GM12878 (cell line): Measurements from ENCODE around the gene RASL10A. TPM values are rescaled to one million over a fixed set of nuclear protein-coding genes. Genes with fewer than 3 reads are reported as not detected.

Experiments used
- ASH2L ChIP-seq: fragments of 300-600, 200-600 bp; sonication (generic); IDR thresholded peaks from 2 replicates; pipeline ENCODE4 v1.6.1; 2017; ENCODE audit warnings: low read depth, mild to moderate bottlenecking, borderline replicate concordance
- CEBPB ChIP-seq, 2 experiments: fragments of 150-350 bp in 1 of 2; IDR thresholded peaks; 2 replicates each; pipeline ENCODE4 v1.6.1; 2012 to 2014; ENCODE audit warnings: low read depth in 2 of 2, low read length in 2 of 2, borderline replicate concordance in 1 of 2, inconsistent platforms in 1 of 2
- CHD1 ChIP-seq: IDR thresholded peaks from 2 replicates; pipeline ENCODE4 v1.6.1; 2012; ENCODE audit warnings: low read depth, low read length, improper control_type of control experiment
- CREM ChIP-seq: IDR thresholded peaks from 2 replicates; pipeline ENCODE4 v1.6.1; 2014; ENCODE audit warnings: antibody characterized with exemption, low read depth
- GATAD2B ChIP-seq: fragments of 450-650 bp; conservative IDR thresholded peaks from 2 replicates; pipeline ENCODE4 v1.6.1; 2017; ENCODE audit warnings: low read depth, mild to moderate bottlenecking, moderate library complexity
- MEF2A ChIP-seq: IDR thresholded peaks from 2 replicates; pipeline ENCODE4 v1.6.1; 2011; ENCODE audit warnings: low read depth, mild to moderate bottlenecking, low read length, moderate library complexity; ENCODE audit not compliant: insufficient read depth
- MYC ChIP-seq: IDR thresholded peaks from 2 replicates; pipeline ENCODE4 v1.6.1; 2011; ENCODE audit warnings: mild to moderate bottlenecking, low read length, moderate library complexity, inconsistent platforms; ENCODE audit not compliant: insufficient read depth, insufficient replicate concordance, insufficient read length, severe bottlenecking
- POLR2AphosphoS5 ChIP-seq: IDR thresholded peaks from 2 replicates; pipeline ENCODE4 v1.6.1; 2011; ENCODE audit warnings: mild to moderate bottlenecking, low read length, inconsistent platforms
- RB1 ChIP-seq: fragments of 450-650 bp; formaldehyde crosslinking; IDR thresholded peaks from 2 replicates; pipeline ENCODE4 v1.6.1; 2017; ENCODE audit warnings: mild to moderate bottlenecking, borderline replicate concordance
- RELA ChIP-seq: fragments of 450-650 bp; IDR thresholded peaks from 2 replicates; pipeline ENCODE4 v1.8.0; 2014; ENCODE audit warnings: borderline replicate concordance; ENCODE audit not compliant: partially characterized antibody
- SUPT20H ChIP-seq: IDR thresholded peaks from 2 replicates; pipeline ENCODE4 v1.6.1; 2011; ENCODE audit warnings: low read depth, mild to moderate bottlenecking, low read length, moderate library complexity, borderline replicate concordance; ENCODE audit not compliant: control insufficient read depth
- SUZ12 ChIP-seq: fragments of 200-600 bp; sonication (generic); IDR thresholded peaks from one replicate; pipeline ENCODE4 v1.6.1; 2018; ENCODE audit warnings: antibody characterized with exemption, mild to moderate bottlenecking; ENCODE audit not compliant: unreplicated experiment
- TBL1XR1 ChIP-seq: IDR thresholded peaks from 2 replicates; pipeline ENCODE4 v1.6.1; 2012; ENCODE audit warnings: low read depth, low read length, improper control_type of control experiment
- ZNF217 ChIP-seq: fragments of 450-650 bp; IDR thresholded peaks from 2 replicates; pipeline ENCODE4 v1.6.1; 2017; ENCODE audit warnings: antibody characterized with exemption, mild to moderate bottlenecking
- ZNF274 ChIP-seq: IDR thresholded peaks from one replicate; pipeline ENCODE4 v1.8.0; 2011; ENCODE audit not compliant: insufficient read length, insufficient read depth
- polyA plus RNA-seq, 11 experiments: library from polyadenylated mRNA; depleted of rRNA in 4 of 11; unstranded in 6 of 11; stranded (reverse) in 5 of 11; fragments of >200 nt; fragmentation: Nextera tagmentation in 4 of 11; fragmentation: Illumina TruSeq in 1 of 11; extraction: Ambion mirVana in 4 of 11; extraction: Trizol in 1 of 11; gene quantifications; 1 replicate in 1 of 11; 2 replicates in 10 of 11; pipeline versions ENCODE4 v1.2.1 to v1.2.3, GENCODE V29; 2011 to 2016; ENCODE audit warnings: inconsistent platforms in 2 of 11, missing spikeins in 2 of 11, low read depth in 1 of 11
- total RNA-seq, 4 experiments: library from RNA; depleted of rRNA in 3 of 4; stranded (reverse); fragments of >200 nt in 3 of 4; fragmentation: Illumina TruSeq in 1 of 4; extraction: Trizol in 1 of 4; gene quantifications; 2 replicates each; pipeline versions ENCODE4 v1.2.1 to v1.2.3, GENCODE V29; 2013 to 2021
- TF ChIP-seq, protein P1 (sequence below): fragments of 450-650 bp; conservative IDR thresholded peaks from 2 replicates; pipeline ENCODE4 v1.6.1; 2017; ENCODE audit warnings: mild to moderate bottlenecking, moderate library complexity
- TF ChIP-seq, protein P2 (sequence below), 3 experiments: IDR thresholded peaks in 2 of 3; conservative IDR thresholded peaks in 1 of 3; 2 replicates each; pipeline ENCODE4 v1.5.1; 2011; ENCODE audit warnings: low read depth in 3 of 3, low read length in 3 of 3, mild to moderate bottlenecking in 3 of 3, control low read depth in 2 of 3, moderate library complexity in 2 of 3, inconsistent platforms in 1 of 3, mixed read lengths in 1 of 3; ENCODE audit not compliant: control insufficient read depth in 2 of 3, insufficient read depth in 1 of 3; ENCODE audit errors: extremely low read depth in 1 of 3
- TF ChIP-seq, protein P3 (sequence below): IDR thresholded peaks from 2 replicates; pipeline ENCODE4 v1.6.1; 2012; ENCODE audit warnings: low read depth, low read length, improper control_type of control experiment
- TF ChIP-seq, protein P4 (sequence below): fragments of 450-650 bp; IDR thresholded peaks from 2 replicates; pipeline ENCODE4 v1.6.1; 2018; ENCODE audit warnings: borderline replicate concordance, mild to moderate bottlenecking; ENCODE audit not compliant: partially characterized antibody

RASL10A gene
- total and polyA plus RNA-seq, 10 of the 15 experiments (the other 5 are each of a cell fraction or from before 2014, with no cell fraction given), result 0.12 to 0.46 (median 0.21) TPM; not detected in 6

DNA sequence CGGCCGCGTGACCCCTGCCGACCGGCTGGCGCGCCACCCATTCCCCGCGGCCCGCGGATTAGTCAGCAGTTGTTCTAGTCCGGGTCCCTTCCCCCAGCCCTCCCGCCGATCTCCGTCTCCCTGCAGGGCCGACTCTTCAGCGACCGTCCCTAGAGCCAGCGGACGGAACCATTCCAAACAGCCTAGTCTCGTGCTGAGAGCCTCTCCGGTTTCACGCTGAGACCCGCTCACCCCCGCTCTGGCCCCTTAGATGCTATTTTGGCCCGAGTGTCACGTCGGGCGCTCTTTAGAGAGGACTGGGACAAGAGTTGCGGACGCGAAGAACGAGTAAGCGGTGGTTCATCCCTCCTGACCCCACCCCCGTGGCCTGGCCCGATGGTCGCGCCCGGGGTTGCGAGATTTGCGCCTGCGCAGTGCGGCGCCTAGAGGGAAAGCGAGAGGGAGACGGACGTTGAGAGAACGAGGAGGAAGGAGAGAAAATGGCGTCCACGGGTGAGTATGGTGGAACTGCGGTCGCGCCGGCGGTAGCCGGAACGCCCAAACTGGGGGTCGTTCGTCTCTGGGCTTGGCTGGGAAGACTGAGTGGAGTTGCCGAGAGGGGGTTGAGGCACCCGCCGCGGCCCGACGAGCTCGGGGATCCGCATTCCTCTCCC is 47.5 kb downstream of the RASL10A start, which contains the start of the genes EWSR1 and RHBDD3 (continued):
- TF ChIP-seq, protein P1, sequence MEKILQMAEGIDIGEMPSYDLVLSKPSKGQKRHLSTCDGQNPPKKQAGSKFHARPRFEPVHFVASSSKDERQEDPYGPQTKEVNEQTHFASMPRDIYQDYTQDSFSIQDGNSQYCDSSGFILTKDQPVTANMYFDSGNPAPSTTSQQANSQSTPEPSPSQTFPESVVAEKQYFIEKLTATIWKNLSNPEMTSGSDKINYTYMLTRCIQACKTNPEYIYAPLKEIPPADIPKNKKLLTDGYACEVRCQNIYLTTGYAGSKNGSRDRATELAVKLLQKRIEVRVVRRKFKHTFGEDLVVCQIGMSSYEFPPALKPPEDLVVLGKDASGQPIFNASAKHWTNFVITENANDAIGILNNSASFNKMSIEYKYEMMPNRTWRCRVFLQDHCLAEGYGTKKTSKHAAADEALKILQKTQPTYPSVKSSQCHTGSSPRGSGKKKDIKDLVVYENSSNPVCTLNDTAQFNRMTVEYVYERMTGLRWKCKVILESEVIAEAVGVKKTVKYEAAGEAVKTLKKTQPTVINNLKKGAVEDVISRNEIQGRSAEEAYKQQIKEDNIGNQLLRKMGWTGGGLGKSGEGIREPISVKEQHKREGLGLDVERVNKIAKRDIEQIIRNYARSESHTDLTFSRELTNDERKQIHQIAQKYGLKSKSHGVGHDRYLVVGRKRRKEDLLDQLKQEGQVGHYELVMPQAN, result peak; percentile 65
- TF ChIP-seq RB1, result peak; percentile 80; the same call in 1 of the 2 replicates
- TF ChIP-seq, protein P2, sequence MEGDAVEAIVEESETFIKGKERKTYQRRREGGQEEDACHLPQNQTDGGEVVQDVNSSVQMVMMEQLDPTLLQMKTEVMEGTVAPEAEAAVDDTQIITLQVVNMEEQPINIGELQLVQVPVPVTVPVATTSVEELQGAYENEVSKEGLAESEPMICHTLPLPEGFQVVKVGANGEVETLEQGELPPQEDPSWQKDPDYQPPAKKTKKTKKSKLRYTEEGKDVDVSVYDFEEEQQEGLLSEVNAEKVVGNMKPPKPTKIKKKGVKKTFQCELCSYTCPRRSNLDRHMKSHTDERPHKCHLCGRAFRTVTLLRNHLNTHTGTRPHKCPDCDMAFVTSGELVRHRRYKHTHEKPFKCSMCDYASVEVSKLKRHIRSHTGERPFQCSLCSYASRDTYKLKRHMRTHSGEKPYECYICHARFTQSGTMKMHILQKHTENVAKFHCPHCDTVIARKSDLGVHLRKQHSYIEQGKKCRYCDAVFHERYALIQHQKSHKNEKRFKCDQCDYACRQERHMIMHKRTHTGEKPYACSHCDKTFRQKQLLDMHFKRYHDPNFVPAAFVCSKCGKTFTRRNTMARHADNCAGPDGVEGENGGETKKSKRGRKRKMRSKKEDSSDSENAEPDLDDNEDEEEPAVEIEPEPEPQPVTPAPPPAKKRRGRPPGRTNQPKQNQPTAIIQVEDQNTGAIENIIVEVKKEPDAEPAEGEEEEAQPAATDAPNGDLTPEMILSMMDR (IDR thresholded peaks at IDR 0.05 in 2 of 3, conservative IDR thresholded peaks at IDR 0.05 in 1 of 3; ENCODE audit: control insufficient read depth in 2 of 3, extremely low read depth in 1 of 3, insufficient read depth in 1 of 3, low read depth in 3 of 3, low read length in 3 of 3), result no peak
- TF ChIP-seq CHD1, result peak; percentile 99
- peak; percentile 95 for TF ChIP-seq POLR2AphosphoS5
- TF ChIP-seq ZNF274, result no peak
- TF ChIP-seq ZNF217, result no peak
- TF ChIP-seq CEBPB (IDR thresholded peaks at IDR 0.05; ENCODE audit: borderline replicate concordance in 1 of 2, low read depth in 2 of 2, low read length in 2 of 2), result no peak
- peak; percentile 89 for TF ChIP-seq RELA
- TF ChIP-seq SUZ12, result no peak
- TF ChIP-seq MYC, result no peak
- TF ChIP-seq, protein P3, sequence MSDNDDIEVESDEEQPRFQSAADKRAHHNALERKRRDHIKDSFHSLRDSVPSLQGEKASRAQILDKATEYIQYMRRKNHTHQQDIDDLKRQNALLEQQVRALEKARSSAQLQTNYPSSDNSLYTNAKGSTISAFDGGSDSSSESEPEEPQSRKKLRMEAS, result peak; percentile 17
- TF ChIP-seq ASH2L, result peak; percentile 96; the same call in 1 of the 2 replicates
- TF ChIP-seq MEF2A, result 0 out of 2 replicates have a peak, but pooled peaks have one; percentile 37
- TF ChIP-seq, protein P4, sequence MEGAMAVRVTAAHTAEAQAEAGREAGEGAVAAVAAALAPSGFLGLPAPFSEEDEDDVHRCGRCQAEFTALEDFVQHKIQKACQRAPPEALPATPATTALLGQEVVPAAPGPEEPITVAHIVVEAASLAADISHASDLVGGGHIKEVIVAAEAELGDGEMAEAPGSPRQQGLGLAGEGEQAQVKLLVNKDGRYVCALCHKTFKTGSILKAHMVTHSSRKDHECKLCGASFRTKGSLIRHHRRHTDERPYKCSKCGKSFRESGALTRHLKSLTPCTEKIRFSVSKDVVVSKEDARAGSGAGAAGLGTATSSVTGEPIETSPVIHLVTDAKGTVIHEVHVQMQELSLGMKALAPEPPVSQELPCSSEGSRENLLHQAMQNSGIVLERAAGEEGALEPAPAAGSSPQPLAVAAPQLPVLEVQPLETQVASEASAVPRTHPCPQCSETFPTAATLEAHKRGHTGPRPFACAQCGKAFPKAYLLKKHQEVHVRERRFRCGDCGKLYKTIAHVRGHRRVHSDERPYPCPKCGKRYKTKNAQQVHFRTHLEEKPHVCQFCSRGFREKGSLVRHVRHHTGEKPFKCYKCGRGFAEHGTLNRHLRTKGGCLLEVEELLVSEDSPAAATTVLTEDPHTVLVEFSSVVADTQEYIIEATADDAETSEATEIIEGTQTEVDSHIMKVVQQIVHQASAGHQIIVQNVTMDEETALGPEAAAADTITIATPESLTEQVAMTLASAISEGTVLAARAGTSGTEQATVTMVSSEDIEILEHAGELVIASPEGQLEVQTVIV, result peak; percentile 93
- TF ChIP-seq SUPT20H, result peak; percentile 43; the same call in 1 of the 2 replicates
- no peak; the same call in 1 of the 2 replicates for TF ChIP-seq GATAD2B
- TF ChIP-seq TBL1XR1, result peak; percentile 65; the same call in 1 of the 2 replicates
- peak; percentile 37; the same call in 1 of the 2 replicates for TF ChIP-seq CREM
